ENCODE data around the gene SLC6A14.

DNA sequence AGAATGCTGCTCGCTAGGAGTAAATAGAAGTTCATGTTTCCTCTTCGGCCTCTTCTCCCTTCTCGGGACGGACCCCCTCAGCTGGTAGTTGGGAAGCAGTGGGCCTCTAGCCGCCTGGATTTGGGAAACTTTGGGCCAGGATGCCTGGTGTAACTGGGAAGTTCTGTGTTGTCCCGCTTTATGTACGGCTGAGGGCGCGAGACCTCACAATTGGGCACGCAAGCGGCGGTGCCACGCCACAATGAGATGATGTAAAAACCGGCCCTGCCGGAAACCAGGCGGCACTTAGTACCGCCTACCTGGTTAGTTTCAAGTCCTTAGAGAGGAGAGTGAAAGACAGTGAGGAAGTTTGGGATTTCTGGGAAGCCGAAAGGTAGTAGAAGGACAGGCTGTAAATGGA, 26.4 kb downstream of the SLC6A14 start, which contains the start of gene CT83:
- TF ChIP-seq, protein P1, sequence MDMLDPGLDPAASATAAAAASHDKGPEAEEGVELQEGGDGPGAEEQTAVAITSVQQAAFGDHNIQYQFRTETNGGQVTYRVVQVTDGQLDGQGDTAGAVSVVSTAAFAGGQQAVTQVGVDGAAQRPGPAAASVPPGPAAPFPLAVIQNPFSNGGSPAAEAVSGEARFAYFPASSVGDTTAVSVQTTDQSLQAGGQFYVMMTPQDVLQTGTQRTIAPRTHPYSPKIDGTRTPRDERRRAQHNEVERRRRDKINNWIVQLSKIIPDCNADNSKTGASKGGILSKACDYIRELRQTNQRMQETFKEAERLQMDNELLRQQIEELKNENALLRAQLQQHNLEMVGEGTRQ (IDR thresholded peaks at IDR 0.05; ENCODE audit: low read length) = no peak
- TF ChIP-seq CREB1 (IDR thresholded peaks at IDR 0.05) (no peak), NRF1 (IDR thresholded peaks at IDR 0.05; ENCODE audit: low read depth, low read length) (no peak), MAX (IDR thresholded peaks at IDR 0.05) (no peak), EGR1 (IDR thresholded peaks at IDR 0.05; ENCODE audit: borderline replicate concordance, low read depth, low read length) (no peak), ATF3 (IDR thresholded peaks at IDR 0.05; ENCODE audit: insufficient read depth, low read depth, low read length) (no peak), EZH2 (IDR thresholded peaks at IDR 0.05; ENCODE audit: low read depth, low read length, severe bottlenecking) (no peak), JUND (IDR thresholded peaks at IDR 0.05; ENCODE audit: low read length) (no peak), RFX5 (IDR thresholded peaks at IDR 0.05; ENCODE audit: borderline replicate concordance, low read depth, low read length) (no peak), SIN3A (conservative IDR thresholded peaks at IDR 0.05 in 1 of 2, IDR thresholded peaks at IDR 0.05 in 1 of 2; ENCODE audit: low read depth in 1 of 2, low read length in 2 of 2) (no peak), GABPA (IDR thresholded peaks at IDR 0.05; ENCODE audit: borderline replicate concordance, insufficient read depth, low read length) (no peak), TAF1 (IDR thresholded peaks at IDR 0.05; ENCODE audit: low read depth, low read length) (no peak), POU5F1 (IDR thresholded peaks at IDR 0.05; ENCODE audit: low read depth, low read length) (no peak)
- TF ChIP-seq, protein P2, sequence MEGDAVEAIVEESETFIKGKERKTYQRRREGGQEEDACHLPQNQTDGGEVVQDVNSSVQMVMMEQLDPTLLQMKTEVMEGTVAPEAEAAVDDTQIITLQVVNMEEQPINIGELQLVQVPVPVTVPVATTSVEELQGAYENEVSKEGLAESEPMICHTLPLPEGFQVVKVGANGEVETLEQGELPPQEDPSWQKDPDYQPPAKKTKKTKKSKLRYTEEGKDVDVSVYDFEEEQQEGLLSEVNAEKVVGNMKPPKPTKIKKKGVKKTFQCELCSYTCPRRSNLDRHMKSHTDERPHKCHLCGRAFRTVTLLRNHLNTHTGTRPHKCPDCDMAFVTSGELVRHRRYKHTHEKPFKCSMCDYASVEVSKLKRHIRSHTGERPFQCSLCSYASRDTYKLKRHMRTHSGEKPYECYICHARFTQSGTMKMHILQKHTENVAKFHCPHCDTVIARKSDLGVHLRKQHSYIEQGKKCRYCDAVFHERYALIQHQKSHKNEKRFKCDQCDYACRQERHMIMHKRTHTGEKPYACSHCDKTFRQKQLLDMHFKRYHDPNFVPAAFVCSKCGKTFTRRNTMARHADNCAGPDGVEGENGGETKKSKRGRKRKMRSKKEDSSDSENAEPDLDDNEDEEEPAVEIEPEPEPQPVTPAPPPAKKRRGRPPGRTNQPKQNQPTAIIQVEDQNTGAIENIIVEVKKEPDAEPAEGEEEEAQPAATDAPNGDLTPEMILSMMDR (IDR thresholded peaks at IDR 0.05; ENCODE audit: control extremely low read depth in 1 of 3, insufficient read depth in 1 of 3, low read depth in 1 of 3, low read length in 3 of 3) = no peak

All from H1 (cell line).